ENCODE data around the gene MBOAT1. TPM values are rescaled to one million over a fixed set of nuclear protein-coding genes. Genes with fewer than 3 reads are reported as not detected.

Gene MBOAT1
- total and polyA plus RNA-seq, 12 donors: 1.5 to 7.9 (median 3.8) TPM

DNA sequence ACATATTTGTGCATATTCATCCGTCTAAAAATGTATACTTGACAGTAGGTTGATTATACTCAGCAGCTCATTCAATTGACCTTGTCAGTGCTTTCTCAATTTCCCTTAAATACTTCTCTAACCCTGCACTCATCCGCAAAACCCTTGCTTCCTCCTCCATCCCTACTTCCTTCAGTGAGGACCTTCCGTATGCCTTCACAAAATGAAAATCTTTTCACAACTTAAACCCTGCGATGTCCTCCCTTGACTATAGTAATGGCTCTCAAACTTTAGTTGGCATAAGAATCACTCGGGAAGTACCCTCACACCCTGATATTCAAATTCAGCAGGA, 5.2 kb downstream of the MBOAT1 start:
- Histone ChIP-seq H3K36me3 (no peaks in the 10 kb centered on the region), H3K4me3 (peak overlapping the region in 1 of 10 donors; percentile 26), H3K9me3 (no peaks in the 10 kb centered on the region), H3K27ac (peak overlapping the region in 1 of 10 donors; percentile 87), H3K4me1 (peaks cover 3 to 91% (median 42%) of the 10 kb centered on the region in 9 donors), H3K27me3 (no peaks in the 10 kb centered on the region)
- WGBS, 2 donors: 83 to 85% methylated on average over 5 of the region's 5 CpGs
- TF ChIP-seq, protein P1, sequence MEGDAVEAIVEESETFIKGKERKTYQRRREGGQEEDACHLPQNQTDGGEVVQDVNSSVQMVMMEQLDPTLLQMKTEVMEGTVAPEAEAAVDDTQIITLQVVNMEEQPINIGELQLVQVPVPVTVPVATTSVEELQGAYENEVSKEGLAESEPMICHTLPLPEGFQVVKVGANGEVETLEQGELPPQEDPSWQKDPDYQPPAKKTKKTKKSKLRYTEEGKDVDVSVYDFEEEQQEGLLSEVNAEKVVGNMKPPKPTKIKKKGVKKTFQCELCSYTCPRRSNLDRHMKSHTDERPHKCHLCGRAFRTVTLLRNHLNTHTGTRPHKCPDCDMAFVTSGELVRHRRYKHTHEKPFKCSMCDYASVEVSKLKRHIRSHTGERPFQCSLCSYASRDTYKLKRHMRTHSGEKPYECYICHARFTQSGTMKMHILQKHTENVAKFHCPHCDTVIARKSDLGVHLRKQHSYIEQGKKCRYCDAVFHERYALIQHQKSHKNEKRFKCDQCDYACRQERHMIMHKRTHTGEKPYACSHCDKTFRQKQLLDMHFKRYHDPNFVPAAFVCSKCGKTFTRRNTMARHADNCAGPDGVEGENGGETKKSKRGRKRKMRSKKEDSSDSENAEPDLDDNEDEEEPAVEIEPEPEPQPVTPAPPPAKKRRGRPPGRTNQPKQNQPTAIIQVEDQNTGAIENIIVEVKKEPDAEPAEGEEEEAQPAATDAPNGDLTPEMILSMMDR (IDR thresholded peaks at IDR 0.05): no peak
- ATAC-seq: no peak
- intact Hi-C loops (cut with DNase I): no loop called here
- no peak for DNase-seq

DNA sequence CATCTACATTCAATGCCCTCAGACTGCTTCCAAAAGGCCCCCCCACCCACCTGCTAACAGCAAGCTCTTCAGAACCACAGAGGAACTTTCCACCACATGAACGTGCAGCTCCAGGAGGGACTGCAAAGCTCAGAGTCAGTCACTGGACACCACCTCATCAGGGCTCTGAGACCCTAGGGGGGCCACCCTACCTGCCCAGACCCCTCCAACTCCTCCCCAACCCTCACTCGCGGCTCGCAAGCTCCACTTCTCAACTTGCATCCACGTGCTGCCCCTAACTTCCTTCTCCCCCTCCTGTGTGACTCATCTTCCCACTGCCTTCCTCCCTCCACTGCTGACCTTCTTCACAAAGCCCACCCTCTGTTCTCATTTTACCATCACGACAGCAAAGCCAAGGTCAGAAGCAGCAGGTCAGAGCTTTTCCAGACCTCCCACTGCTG, 6.5 kb downstream of the MBOAT1 start:
- DNase-seq (no peak), ATAC-seq (peak in 1 of 8 donors; percentile 16)
- WGBS, 2 donors: 62 to 64% methylated on average over 6 of the region's 6 CpGs
- H3K27ac ChIP-seq: peak overlapping the region in 1 of 10 donors; percentile 87
- TF ChIP-seq, protein P1 (IDR thresholded peaks at IDR 0.05): no peak
- no peaks in the 10 kb centered on the region for H3K27me3 ChIP-seq
- H3K4me1 ChIP-seq: peaks cover 3 to 95% (median 46%) of the 10 kb centered on the region in 9 donors
- intact Hi-C loops (cut with DNase I): no loop called here
- no peaks in the 10 kb centered on the region for H3K36me3 ChIP-seq
- H3K4me3 ChIP-seq: peak overlapping the region in 1 of 10 donors; percentile 26
- no peaks in the 10 kb centered on the region for H3K9me3 ChIP-seq

DNA sequence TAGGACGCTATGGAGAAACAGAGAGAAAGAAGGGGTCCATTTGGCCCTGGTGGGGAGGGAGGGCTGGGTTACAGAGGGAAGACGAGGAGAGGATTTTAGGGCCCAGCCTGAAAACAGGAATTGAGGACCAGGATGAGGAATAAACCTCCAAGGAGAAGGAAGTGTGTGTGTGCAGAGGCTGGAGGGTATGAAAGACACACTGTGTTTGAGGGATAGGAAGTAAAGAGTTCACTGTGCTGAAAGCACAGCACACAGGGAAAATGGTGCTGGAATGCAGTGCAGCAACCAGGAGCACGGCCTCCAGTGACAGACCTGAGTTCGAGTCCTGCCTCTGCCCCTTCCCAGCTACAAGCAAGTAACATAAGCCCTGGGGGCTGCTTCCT, 7.8 kb downstream of the MBOAT1 start:
- TF ChIP-seq, protein P1 (IDR thresholded peaks at IDR 0.05): no peak
- DNase-seq: no peak
- Histone ChIP-seq H3K36me3 (no peaks in the 10 kb centered on the region), H3K27me3 (no peaks in the 10 kb centered on the region), H3K4me3 (no peak overlapping the region), H3K4me1 (peaks cover 3 to 90% (median 42%) of the 10 kb centered on the region in 9 donors), H3K9me3 (no peaks in the 10 kb centered on the region), H3K27ac (peak overlapping the region in 9 of 10 donors; percentile 18 to 87 (median 44))
- intact Hi-C loops (cut with DNase I): no loop called here
- peak in 1 of 8 donors; percentile 6 for ATAC-seq
- WGBS, 2 donors: 79 to 80% methylated on average over 4 of the region's 4 CpGs

DNA sequence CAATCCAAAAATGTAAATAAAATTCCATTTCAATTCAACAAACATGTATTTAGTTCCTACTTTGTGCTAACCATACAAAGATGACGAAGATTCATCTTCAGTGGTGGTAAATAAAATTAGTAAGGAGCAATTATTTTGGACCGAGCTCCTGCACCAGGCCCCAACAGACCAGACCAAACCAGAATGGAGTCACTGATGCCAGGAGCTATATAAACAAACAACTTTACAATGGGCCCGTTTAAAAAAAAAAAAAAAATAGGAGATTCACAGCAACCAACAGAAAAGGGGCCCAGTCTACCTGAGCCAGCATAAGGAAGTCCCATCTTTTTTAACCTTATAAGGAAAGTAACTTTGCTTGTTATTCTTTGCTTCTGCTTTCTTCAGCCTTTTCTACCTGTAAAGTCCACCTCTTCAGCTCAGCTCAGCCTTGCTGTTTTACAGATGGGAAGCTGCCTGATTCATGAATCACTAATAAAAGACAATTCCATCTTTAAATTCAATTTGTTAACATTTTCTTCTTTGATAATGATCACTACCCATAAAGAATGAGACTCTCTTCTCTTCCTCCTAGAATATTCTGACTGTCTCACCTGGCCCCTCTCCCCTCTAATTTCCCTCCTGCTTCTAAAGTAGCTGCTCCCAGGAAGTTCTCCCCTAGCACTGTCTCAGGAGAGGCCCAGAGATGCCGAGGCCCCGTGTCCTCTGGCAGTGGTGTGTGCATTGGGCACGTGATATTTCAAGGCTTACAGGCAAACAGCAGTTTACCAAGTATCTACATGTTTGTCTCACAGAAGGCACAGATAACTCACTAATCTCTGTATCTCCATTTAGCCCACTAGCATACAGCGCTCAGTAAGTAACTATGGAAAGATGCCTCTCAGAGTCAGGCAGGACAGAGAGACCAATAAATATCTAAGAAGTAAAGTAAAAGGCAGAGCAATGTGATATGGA, 8.4 kb downstream of the MBOAT1 start:
- 45 to 55% methylated on average over 7 of the region's 7 CpGs for WGBS, 2 donors
- TF ChIP-seq, protein P1 (IDR thresholded peaks at IDR 0.05): no peak
- peak in 1 of 8 donors; percentile 45 for ATAC-seq

More for the DNA sequence above, 8.4 kb downstream of the MBOAT1 start:
- H3K4me3 ChIP-seq: no peak overlapping the region
- H3K4me1 ChIP-seq: peaks cover 3 to 83% (median 37%) of the 10 kb centered on the region in 9 donors
- H3K9me3 ChIP-seq: no peaks in the 10 kb centered on the region
- H3K36me3 ChIP-seq: no peaks in the 10 kb centered on the region
- intact Hi-C loops (cut with DNase I): no loop called here
- no peaks in the 10 kb centered on the region for H3K27me3 ChIP-seq
- peak overlapping the region in 9 of 10 donors; percentile 18 to 87 (median 46) for H3K27ac ChIP-seq
- no peak for DNase-seq

All from heart right ventricle (tissue), 16 donors.